Measurements from ENCODE around the gene TTR. TPM values are rescaled to one million over a fixed set of nuclear protein-coding genes. Genes with fewer than 3 reads are reported as not detected.

TTR gene
- total and polyA plus RNA-seq, 2 donors (not counting 1 experiment from before 2014, with no cell fraction given): not detected

DNA sequence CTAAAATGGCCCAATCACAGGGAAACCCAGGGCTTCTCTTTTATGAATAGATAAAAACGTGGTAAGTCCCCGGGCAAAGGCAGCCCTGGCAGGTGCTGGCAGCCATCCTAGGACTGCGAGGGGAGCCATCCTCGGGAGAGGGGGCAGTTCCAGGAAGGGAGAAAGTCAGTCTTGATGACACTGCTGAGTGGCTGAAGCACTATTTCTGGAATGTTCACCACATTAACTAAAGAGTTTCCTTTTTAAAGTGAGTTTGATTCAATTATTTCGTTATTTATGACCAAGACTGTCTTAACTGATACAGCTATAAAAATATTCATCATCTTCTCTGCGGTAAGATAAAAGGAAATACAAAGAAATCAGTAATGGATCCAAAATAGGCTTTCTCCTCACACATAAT, 20.4 kb downstream of the TTR start:
- Mint-ChIP-seq H3K27me3 (peaks cover 8% of the 10 kb centered on the region), H3K4me1 (no peaks in the 10 kb centered on the region), H3K4me3 (no peak overlapping the region), H3K9me3 (ENCODE audit: insufficient read depth) (no peaks in the 10 kb centered on the region), H3K27ac (no peak overlapping the region)
- H3K4me2 ChIP-seq (replicated peaks; ENCODE audit: low read depth, low read length, poor library complexity, severe bottlenecking): no peak overlapping the region
- H4K20me1 ChIP-seq (ENCODE audit: control insufficient read depth, insufficient read depth, low read length, poor library complexity, severe bottlenecking): no peaks in the 10 kb centered on the region
- no peaks in the 10 kb centered on the region for H3K79me2 ChIP-seq (ENCODE audit: control insufficient read depth, insufficient read depth, low read length)
- H3K36me3 ChIP-seq (replicated peaks in 1 of 2; ENCODE audit: control extremely low read depth in 1 of 2, control insufficient read depth in 1 of 2, extremely low read depth in 1 of 2, insufficient read depth in 2 of 2, low read length in 1 of 2): no peaks in the 10 kb centered on the region
- no peaks in the 10 kb centered on the region for H3K4me1 ChIP-seq (ENCODE audit: control insufficient read depth in 2 of 2, insufficient read depth in 2 of 2, low read length in 2 of 2)
- H3K27ac ChIP-seq (ENCODE audit: low read length in 2 of 2): no peak overlapping the region
- no peak overlapping the region for H3K9ac ChIP-seq (ENCODE audit: low read length)
- intact Hi-C loops (cut with micrococcal nuclease): no loop called here
- no peak overlapping the region for H3K4me3 ChIP-seq (ENCODE audit: control extremely low read depth in 1 of 5, extremely low read depth in 1 of 5, insufficient read depth in 1 of 5, low read depth in 2 of 5, low read length in 4 of 5)
- WGBS (ENCODE audit: insufficient coverage): 90% methylated on average over 2 of the region's 6 CpGs
- CTCF ChIA-PET: interaction anchor here (0.7 to 1.7 kb wide), 2 partner anchors 49 to 110 kb away, joined by 4 read pairs; no protein-coding TSS in a partner anchor
- H2AFZ ChIP-seq (ENCODE audit: insufficient read depth, low read depth, low read length, poor library complexity, severe bottlenecking): no peak overlapping the region
- no peaks in the 10 kb centered on the region for H3K27me3 ChIP-seq (replicated peaks in 1 of 4; ENCODE audit: control extremely low read depth in 1 of 4, control insufficient read depth in 3 of 4, insufficient read depth in 4 of 4, low read length in 3 of 4)
- ATAC-seq (ENCODE audit: low read depth) (no peak), DNase-seq (no peak)
- POLR2A ChIA-PET: no interaction called here
- TF ChIP-seq EZH2 (IDR thresholded peaks at IDR 0.05; ENCODE audit: borderline replicate concordance, insufficient read depth, low read depth, low read length, poor library complexity, severe bottlenecking): no peak
- TF ChIP-seq, protein P1, sequence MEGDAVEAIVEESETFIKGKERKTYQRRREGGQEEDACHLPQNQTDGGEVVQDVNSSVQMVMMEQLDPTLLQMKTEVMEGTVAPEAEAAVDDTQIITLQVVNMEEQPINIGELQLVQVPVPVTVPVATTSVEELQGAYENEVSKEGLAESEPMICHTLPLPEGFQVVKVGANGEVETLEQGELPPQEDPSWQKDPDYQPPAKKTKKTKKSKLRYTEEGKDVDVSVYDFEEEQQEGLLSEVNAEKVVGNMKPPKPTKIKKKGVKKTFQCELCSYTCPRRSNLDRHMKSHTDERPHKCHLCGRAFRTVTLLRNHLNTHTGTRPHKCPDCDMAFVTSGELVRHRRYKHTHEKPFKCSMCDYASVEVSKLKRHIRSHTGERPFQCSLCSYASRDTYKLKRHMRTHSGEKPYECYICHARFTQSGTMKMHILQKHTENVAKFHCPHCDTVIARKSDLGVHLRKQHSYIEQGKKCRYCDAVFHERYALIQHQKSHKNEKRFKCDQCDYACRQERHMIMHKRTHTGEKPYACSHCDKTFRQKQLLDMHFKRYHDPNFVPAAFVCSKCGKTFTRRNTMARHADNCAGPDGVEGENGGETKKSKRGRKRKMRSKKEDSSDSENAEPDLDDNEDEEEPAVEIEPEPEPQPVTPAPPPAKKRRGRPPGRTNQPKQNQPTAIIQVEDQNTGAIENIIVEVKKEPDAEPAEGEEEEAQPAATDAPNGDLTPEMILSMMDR (IDR thresholded peaks at IDR 0.05): no peak
- H3K9me3 ChIP-seq (ENCODE audit: control extremely low read depth in 1 of 3, control insufficient read depth in 2 of 3, insufficient read depth in 1 of 3, low read length in 2 of 3): no peaks in the 10 kb centered on the region

- Histone ChIP-seq H4K20me1 (ENCODE audit: control insufficient read depth, insufficient read depth, low read length, poor library complexity, severe bottlenecking) (no peaks in the 10 kb centered on the region), H2AFZ (ENCODE audit: insufficient read depth, low read depth, low read length, poor library complexity, severe bottlenecking) (no peak overlapping the region), H3K4me2 (replicated peaks; ENCODE audit: low read depth, low read length, poor library complexity, severe bottlenecking) (no peak overlapping the region), H3K36me3 (replicated peaks in 1 of 2; ENCODE audit: control extremely low read depth in 1 of 2, control insufficient read depth in 1 of 2, extremely low read depth in 1 of 2, insufficient read depth in 2 of 2, low read length in 1 of 2) (no peaks in the 10 kb centered on the region), H3K27me3 (replicated peaks in 1 of 4; ENCODE audit: control extremely low read depth in 1 of 4, control insufficient read depth in 3 of 4, insufficient read depth in 4 of 4, low read length in 3 of 4) (no peaks in the 10 kb centered on the region), H3K79me2 (ENCODE audit: control insufficient read depth, insufficient read depth, low read length) (no peaks in the 10 kb centered on the region), H3K4me1 (ENCODE audit: control insufficient read depth in 2 of 2, insufficient read depth in 2 of 2, low read length in 2 of 2) (no peaks in the 10 kb centered on the region), H3K9ac (ENCODE audit: low read length) (no peak overlapping the region), H3K27ac (ENCODE audit: low read length in 2 of 2) (no peak overlapping the region), H3K9me3 (ENCODE audit: control extremely low read depth in 1 of 3, control insufficient read depth in 2 of 3, insufficient read depth in 1 of 3, low read length in 2 of 3) (no peaks in the 10 kb centered on the region), H3K4me3 (ENCODE audit: control extremely low read depth in 1 of 5, extremely low read depth in 1 of 5, insufficient read depth in 1 of 5, low read depth in 2 of 5, low read length in 4 of 5) (no peak overlapping the region)
- no peak for ATAC-seq (ENCODE audit: low read depth)
- ChIA-PET POLR2A (no interaction called here), CTCF (interaction anchor here (0.5 kb wide), 1 partner anchor 279 kb away, joined by 3 read pairs; no protein-coding TSS in a partner anchor)
- intact Hi-C loops (cut with micrococcal nuclease): no loop called here
- TF ChIP-seq, protein P1 (IDR thresholded peaks at IDR 0.05): no peak
- TF ChIP-seq EZH2 (IDR thresholded peaks at IDR 0.05; ENCODE audit: borderline replicate concordance, insufficient read depth, low read depth, low read length, poor library complexity, severe bottlenecking): no peak
- Mint-ChIP-seq H3K9me3 (ENCODE audit: insufficient read depth) (no peaks in the 10 kb centered on the region), H3K4me1 (no peaks in the 10 kb centered on the region), H3K4me3 (no peak overlapping the region), H3K27me3 (peaks cover 8% of the 10 kb centered on the region), H3K27ac (no peak overlapping the region)
- WGBS (ENCODE audit: insufficient coverage): 95% methylated on average over 2 of the region's 2 CpGs
- no peak for DNase-seq
These were observed 22.4 kb downstream of the TTR start for GRCh38 chr18:31614044-31614443.

Measured in B cell (primary cell).